GM10847 (cell line): ENCODE data around the gene MATN3.

Source experiments
- POLR2A ChIP-seq: IDR thresholded peaks from 2 replicates; pipeline ENCODE4 v1.6.1; 2011; ENCODE audit not compliant: insufficient read length; ENCODE audit errors: extremely low read depth

The MATN3 gene

GRCh38 chr2:20048488-20049448, 36.3 kb upstream of the MATN3 start:
- no peak for TF ChIP-seq POLR2A

- no peak for TF ChIP-seq POLR2A
Observed at GRCh38 chr2:20044778-20045177, 32.3 kb upstream of the MATN3 start.

- TF ChIP-seq POLR2A, result no peak
Observed at GRCh38 chr2:20042531-20042930, 30.1 kb upstream of the MATN3 start.

GRCh38 chr2:20040489-20041172, 28.2 kb upstream of the MATN3 start:
- no peak for TF ChIP-seq POLR2A

- TF ChIP-seq POLR2A, result no peak
Observed at GRCh38 chr2:20037660-20038059, 25.2 kb upstream of the MATN3 start.

- TF ChIP-seq POLR2A, result no peak
Observed at GRCh38 chr2:20035955-20036666, 23.6 kb upstream of the MATN3 start.

- no peak for TF ChIP-seq POLR2A
Observed at GRCh38 chr2:20034821-20035220, 22.4 kb upstream of the MATN3 start.

- TF ChIP-seq POLR2A, result no peak
Observed at GRCh38 chr2:20034218-20034617, 21.8 kb upstream of the MATN3 start.

GRCh38 chr2:20033322-20033721, 20.9 kb upstream of the MATN3 start:
- no peak for TF ChIP-seq POLR2A

GRCh38 chr2:20030224-20030623, 17.8 kb upstream of the MATN3 start:
- no peak for TF ChIP-seq POLR2A

- no peak for TF ChIP-seq POLR2A
Observed at GRCh38 chr2:20027705-20028434, 15.4 kb upstream of the MATN3 start.

GRCh38 chr2:20027260-20027677, 14.8 kb upstream of the MATN3 start:
- TF ChIP-seq POLR2A, result no peak

- TF ChIP-seq POLR2A, result no peak
Observed at GRCh38 chr2:20025065-20025786, 12.8 kb upstream of the MATN3 start.

- TF ChIP-seq POLR2A, result no peak
Observed at GRCh38 chr2:20023688-20024087, 11.2 kb upstream of the MATN3 start.
